Fibroblast of mammary gland (primary cell): ENCODE measurements around the gene PFKP.

Experiments
- DNase-seq: peaks from one replicate; pipeline ENCODE4 v3.0.0-alpha.2; 2010; ENCODE audit warnings: low read depth
- H3K4me3 ChIP-seq: 2 replicates; pipeline ENCODE4 v1.5.1; 2011; ENCODE audit warnings: low read depth, mild to moderate bottlenecking, low read length, moderate library complexity; ENCODE audit not compliant: control insufficient read depth
- TF ChIP-seq, protein P1 (sequence below): conservative IDR thresholded peaks from 2 replicates; pipeline ENCODE4 v1.5.1; 2011; ENCODE audit warnings: low read depth, low read length, inconsistent platforms; ENCODE audit not compliant: control insufficient read depth, insufficient read depth

Gene PFKP

DNA sequence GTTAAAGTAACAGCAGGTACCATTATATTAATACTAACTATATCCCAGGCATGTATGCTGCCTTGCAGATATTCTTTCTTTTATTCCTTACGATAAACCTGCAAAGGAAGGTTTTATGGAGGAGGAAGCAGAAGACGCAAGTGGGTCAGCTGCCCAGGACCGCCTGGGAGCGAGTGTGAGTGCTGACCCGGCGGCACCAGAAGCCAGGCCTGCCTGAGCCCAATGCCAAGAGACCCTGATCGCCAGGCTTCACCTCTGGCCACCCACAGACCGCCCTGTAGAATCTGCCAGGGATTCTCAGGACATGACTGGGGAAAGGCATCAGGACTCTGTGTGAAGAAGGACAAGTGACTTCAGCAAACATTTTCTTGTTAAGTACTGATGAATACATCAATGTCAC is 78.9 kb downstream of the PFKP start:
- TF ChIP-seq, protein P1, sequence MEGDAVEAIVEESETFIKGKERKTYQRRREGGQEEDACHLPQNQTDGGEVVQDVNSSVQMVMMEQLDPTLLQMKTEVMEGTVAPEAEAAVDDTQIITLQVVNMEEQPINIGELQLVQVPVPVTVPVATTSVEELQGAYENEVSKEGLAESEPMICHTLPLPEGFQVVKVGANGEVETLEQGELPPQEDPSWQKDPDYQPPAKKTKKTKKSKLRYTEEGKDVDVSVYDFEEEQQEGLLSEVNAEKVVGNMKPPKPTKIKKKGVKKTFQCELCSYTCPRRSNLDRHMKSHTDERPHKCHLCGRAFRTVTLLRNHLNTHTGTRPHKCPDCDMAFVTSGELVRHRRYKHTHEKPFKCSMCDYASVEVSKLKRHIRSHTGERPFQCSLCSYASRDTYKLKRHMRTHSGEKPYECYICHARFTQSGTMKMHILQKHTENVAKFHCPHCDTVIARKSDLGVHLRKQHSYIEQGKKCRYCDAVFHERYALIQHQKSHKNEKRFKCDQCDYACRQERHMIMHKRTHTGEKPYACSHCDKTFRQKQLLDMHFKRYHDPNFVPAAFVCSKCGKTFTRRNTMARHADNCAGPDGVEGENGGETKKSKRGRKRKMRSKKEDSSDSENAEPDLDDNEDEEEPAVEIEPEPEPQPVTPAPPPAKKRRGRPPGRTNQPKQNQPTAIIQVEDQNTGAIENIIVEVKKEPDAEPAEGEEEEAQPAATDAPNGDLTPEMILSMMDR = no peak
- H3K4me3 ChIP-seq = no peak overlapping the region
- DNase-seq = no peak

DNA sequence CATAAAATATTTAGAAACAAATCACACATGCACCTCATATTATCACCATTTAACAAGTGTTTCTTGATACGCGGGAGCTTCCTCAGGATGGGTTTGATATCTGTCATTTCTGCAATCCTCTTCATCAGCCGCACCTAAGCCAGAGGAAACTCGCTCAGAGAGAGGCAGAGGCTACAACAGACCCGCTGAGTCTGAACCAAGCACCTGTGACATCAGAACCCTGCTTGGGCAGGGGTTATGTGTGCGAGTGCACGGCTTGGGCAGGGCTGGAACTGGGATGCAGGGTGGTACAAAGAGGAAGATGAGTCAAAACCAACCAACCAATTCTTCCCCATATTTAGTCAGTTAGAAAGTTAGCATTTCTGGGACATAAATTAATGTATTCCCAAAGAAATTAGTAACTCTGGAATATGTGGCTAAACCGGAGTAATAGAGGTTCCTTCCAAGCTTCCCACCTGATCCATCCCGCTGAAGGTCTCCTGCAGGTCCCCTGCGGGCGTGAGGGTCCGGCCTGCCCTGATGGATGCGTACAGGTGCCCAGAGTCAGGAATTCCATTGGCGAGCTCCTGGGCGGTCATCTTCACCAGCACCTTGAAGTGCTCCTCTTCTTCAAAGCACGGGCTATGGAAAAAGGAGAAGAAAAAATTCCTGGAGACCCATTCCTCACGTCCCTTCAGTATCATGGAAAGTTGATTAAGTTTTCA is 79.9 kb downstream of the PFKP start:
- H3K4me3 ChIP-seq = no peak overlapping the region
- no peak for DNase-seq

GRCh38 chr10:3148041-3148440 is 80.7 kb downstream of the PFKP start:
- TF ChIP-seq, protein P1 = no peak
- H3K4me3 ChIP-seq = no peak overlapping the region
- no peak for DNase-seq

More for the DNA sequence above, 79.9 kb downstream of the PFKP start:
- TF ChIP-seq, protein P1 = no peak

DNA sequence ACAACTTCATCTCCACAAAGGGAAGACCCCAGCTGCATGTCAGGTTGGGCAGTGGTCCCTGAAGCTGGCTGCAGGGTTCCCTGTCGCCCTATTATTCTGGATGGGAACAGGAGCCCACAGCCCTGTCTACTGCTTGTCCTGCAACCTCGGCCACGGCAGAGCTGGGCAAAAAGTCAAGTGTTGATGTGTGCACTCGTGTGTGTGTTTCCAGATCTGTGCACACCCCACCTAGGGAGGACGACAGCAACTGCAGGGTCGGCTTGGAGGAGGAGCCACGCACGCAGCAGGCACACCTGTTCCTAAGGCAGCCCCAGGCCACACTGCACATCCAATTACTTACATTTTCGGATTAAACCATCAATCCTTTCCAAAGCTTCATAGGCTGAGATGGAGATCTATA is 81.6 kb downstream of the PFKP start:
- no peak overlapping the region for H3K4me3 ChIP-seq
- TF ChIP-seq, protein P1 = no peak
- no peak for DNase-seq

- no peak overlapping the region for H3K4me3 ChIP-seq
- DNase-seq = no peak
- TF ChIP-seq, protein P1 = no peak
Observed at GRCh38 chr10:3149918-3150317, 82.6 kb downstream of the PFKP start.

DNA sequence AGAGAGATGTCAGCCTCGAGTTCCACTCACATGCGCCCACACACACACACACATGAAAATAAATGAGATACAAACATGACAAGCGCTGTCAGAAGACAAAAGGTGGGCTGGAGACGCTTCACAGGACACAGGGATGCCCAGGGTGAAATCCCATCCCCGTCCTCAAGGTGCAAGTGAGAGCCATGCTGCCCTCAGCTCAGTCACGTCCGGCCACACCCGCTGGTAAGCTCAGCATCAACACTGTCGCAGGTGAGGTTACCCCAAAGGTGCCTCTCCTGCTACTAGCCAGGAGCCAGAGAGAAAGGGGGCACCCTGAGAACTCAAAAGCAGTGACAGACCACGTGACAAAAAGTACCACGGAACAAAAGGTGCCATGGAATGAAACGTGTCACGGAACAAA is 83.0 kb downstream of the PFKP start:
- no peak overlapping the region for H3K4me3 ChIP-seq
- no peak for DNase-seq
- TF ChIP-seq, protein P1 = no peak
